PC-3 (cell line): Measurements from ENCODE around the gene WWP2. TPM values are rescaled to one million over a fixed set of nuclear protein-coding genes. Genes with fewer than 3 reads are reported as not detected.

Experiments
- ATAC-seq: fragments of 200-7000 bp; cut with Tn5 transposase; 2 replicates; pipeline ENCODE4 v1.9.1; 2020; ENCODE audit warnings: mild to moderate bottlenecking, moderate library complexity
- BruUV-seq: library from RNA; stranded (reverse); fragments of 400-500 nt; replicated peaks from 2 replicates; lab custom pipeline; 2021; lab: Mats Ljungman, UMichigan
- CTCF ChIA-PET: fragments of 300-600 bp; sonication (Branson Sonifier 250); formaldehyde crosslinking; loops from one replicate; lab custom pipeline; 2022; ENCODE audit warnings: antibody characterized with exemption; lab: Charles Lee
- POLR2A ChIA-PET: fragments of 300-600 bp; sonication (Branson Sonifier 250); formaldehyde crosslinking; loops from one replicate; lab custom pipeline; 2022; ENCODE audit warnings: antibody characterized with exemption; ENCODE audit not compliant: unreplicated experiment; lab: Charles Lee
- DNase-seq: peaks from one replicate; pipeline ENCODE4 v3.0.0-alpha.2; 2015
- H2AFZ ChIP-seq: fragments of 300-600 bp; sonication (generic); 2 replicates; pipeline ENCODE4 v1.6.0; 2016; ENCODE audit warnings: antibody characterized with exemption, low read length
- H3F3A ChIP-seq: fragments of 300-600 bp; sonication (generic); one replicate; pipeline ENCODE4 v1.6.0; 2017; ENCODE audit warnings: antibody characterized with exemption, low read length, control low read depth, mild to moderate bottlenecking; ENCODE audit not compliant: unreplicated experiment
- H3K27ac ChIP-seq: fragments of 300-600 bp; sonication (generic); 2 replicates; pipeline ENCODE4 v1.5.1; 2016; ENCODE audit warnings: mild to moderate bottlenecking, low read length
- H3K27me3 ChIP-seq: fragments of 300-600 bp; sonication (generic); 2 replicates; pipeline ENCODE4 v1.6.1; 2016; ENCODE audit warnings: low read length, mixed read lengths
- H3K36me3 ChIP-seq: fragments of 300-600 bp; sonication (generic); 2 replicates; pipeline ENCODE4 v1.6.1; 2016; ENCODE audit warnings: low read depth, mixed run types, low read length, mixed read lengths
- H3K4me1 ChIP-seq: fragments of 300-600 bp; sonication (generic); 2 replicates; pipeline ENCODE4 v1.5.1; 2016; ENCODE audit warnings: low read length; ENCODE audit not compliant: insufficient read depth
- H3K4me2 ChIP-seq: fragments of 300-600 bp; sonication (generic); 2 replicates; pipeline ENCODE4 v1.6.0; 2016; ENCODE audit warnings: low read length
- H3K4me3 ChIP-seq: fragments of 300-600 bp; sonication (generic); 2 replicates; pipeline ENCODE4 v1.5.1; 2016; ENCODE audit warnings: mild to moderate bottlenecking, low read length, mixed read lengths
- H3K79me2 ChIP-seq: fragments of 300-600 bp; sonication (generic); 2 replicates; pipeline ENCODE4 v1.6.1; 2017; ENCODE audit warnings: low read length, mixed read lengths
- H3K9ac ChIP-seq: fragments of 300-600 bp; sonication (generic); 2 replicates; pipeline ENCODE4 v1.6.0; 2016; ENCODE audit warnings: mild to moderate bottlenecking, low read length
- H3K9me2 ChIP-seq: fragments of 300-600 bp; sonication (generic); replicated peaks from 2 replicates; pipeline ENCODE4 v1.6.1; 2016; ENCODE audit warnings: mixed run types, low read length, mixed read lengths
- H3K9me3 ChIP-seq: fragments of 300-600 bp; sonication (generic); 2 replicates; pipeline ENCODE4 v1.6.1; 2016; ENCODE audit warnings: low read length, mixed read lengths
- H4K20me1 ChIP-seq: fragments of 300-600 bp; sonication (generic); 2 replicates; pipeline ENCODE4 v1.6.1; 2016; ENCODE audit warnings: low read length, mixed read lengths
- CTCF ChIP-seq: fragments of 300-600 bp; sonication (generic); conservative IDR thresholded peaks from 2 replicates; pipeline ENCODE4 v1.5.1; 2017; ENCODE audit warnings: antibody characterized with exemption, low read depth, mild to moderate bottlenecking, low read length
- EZH2 ChIP-seq: fragments of 300-600 bp; sonication (generic); IDR thresholded peaks from one replicate; pipeline ENCODE4 v1.6.1; 2017; ENCODE audit warnings: antibody characterized with exemption, mild to moderate bottlenecking, low read length; ENCODE audit not compliant: unreplicated experiment
- EZH2phosphoT487 ChIP-seq: fragments of 300-600 bp; sonication (generic); IDR thresholded peaks from 2 replicates; pipeline ENCODE4 v1.6.1; 2018; ENCODE audit warnings: mild to moderate bottlenecking, antibody characterized with exemption, low read length, borderline replicate concordance
- intact Hi-C: fragments of 100-400 bp; cut with micrococcal nuclease; formaldehyde crosslinking; loops from 2 replicates; pipeline ENCODE4 v1.9.0; 2023
- total RNA-seq: library from RNA; depleted of rRNA; stranded (reverse); fragments of >200 nt; gene quantifications from 2 replicates; pipeline ENCODE4 v1.2.3, GENCODE V29; 2014

The WWP2 gene
- total RNA-seq, 1 experiment from 2014 or later = 15.8 TPM

GRCh38 chr16:69827524-69827923, 65.4 kb downstream of the WWP2 start:
- H3K9ac ChIP-seq = no peak overlapping the region
- ATAC-seq (no peak), DNase-seq (no peak)
- TF ChIP-seq CTCF (no peak), EZH2 (no peak), EZH2phosphoT487 (no peak)
- intact Hi-C loops = no loop called here
- H3F3A ChIP-seq = no peaks in the 10 kb centered on the region
- no TSS peak for BruUV-seq
- H4K20me1 ChIP-seq = no peaks in the 10 kb centered on the region
- H3K9me2 ChIP-seq = no peaks in the 10 kb centered on the region
- H3K4me1 ChIP-seq = no peaks in the 10 kb centered on the region
- no peak overlapping the region for H3K4me2 ChIP-seq
- no peaks in the 10 kb centered on the region for H3K9me3 ChIP-seq
- no peaks in the 10 kb centered on the region for H3K27me3 ChIP-seq
- ChIA-PET POLR2A (no interaction called here), CTCF (no interaction called here)
- H3K27ac ChIP-seq = no peak overlapping the region
- no peaks in the 10 kb centered on the region for H3K79me2 ChIP-seq
- H2AFZ ChIP-seq = no peak overlapping the region
- H3K36me3 ChIP-seq = no peaks in the 10 kb centered on the region
- no peak overlapping the region for H3K4me3 ChIP-seq

- Histone ChIP-seq H2AFZ (no peak overlapping the region), H4K20me1 (no peaks in the 10 kb centered on the region), H3K27me3 (no peaks in the 10 kb centered on the region), H3K9me3 (no peaks in the 10 kb centered on the region), H3K36me3 (no peaks in the 10 kb centered on the region), H3K4me2 (no peak overlapping the region), H3K4me1 (no peaks in the 10 kb centered on the region), H3K9ac (no peak overlapping the region), H3K4me3 (no peak overlapping the region), H3F3A (no peaks in the 10 kb centered on the region), H3K9me2 (no peaks in the 10 kb centered on the region), H3K27ac (no peak overlapping the region), H3K79me2 (no peaks in the 10 kb centered on the region)
- TF ChIP-seq CTCF = no peak
- no peak for TF ChIP-seq EZH2
- no peak for TF ChIP-seq EZH2phosphoT487
- BruUV-seq = no TSS peak
- ATAC-seq (no peak), DNase-seq (no peak)
- ChIA-PET POLR2A (no interaction called here), CTCF (no interaction called here)
- intact Hi-C loops = no loop called here
These were observed 67.2 kb downstream of the WWP2 start for GRCh38 chr16:69829338-69829737.

DNA sequence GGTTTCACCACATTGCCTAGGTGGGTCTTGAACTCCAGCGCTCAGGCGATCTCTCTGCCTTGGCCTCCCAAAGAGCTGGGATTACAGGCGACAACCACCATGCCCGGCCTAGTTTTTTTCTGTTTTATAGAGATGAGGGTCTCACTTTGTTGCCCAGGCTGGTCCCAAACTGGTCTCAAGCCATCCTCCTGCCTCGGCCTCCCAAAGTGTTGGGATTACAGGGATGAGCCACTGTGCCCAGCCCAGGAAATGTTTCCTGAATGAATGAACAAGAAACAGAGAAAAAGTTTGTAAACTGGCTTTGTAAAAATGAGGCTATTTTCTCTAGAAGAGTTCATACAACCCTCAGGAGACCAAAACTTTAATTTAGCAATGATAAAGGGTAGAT, 68.0 kb downstream of the WWP2 start:
- no peak overlapping the region for H2AFZ ChIP-seq
- no peaks in the 10 kb centered on the region for H3K79me2 ChIP-seq
- no peaks in the 10 kb centered on the region for H3K9me2 ChIP-seq
- no peak overlapping the region for H3K9ac ChIP-seq
- DNase-seq (no peak), ATAC-seq (no peak)
- no peaks in the 10 kb centered on the region for H3K4me1 ChIP-seq
- H3K27ac ChIP-seq = no peak overlapping the region
- no peak overlapping the region for H3K4me3 ChIP-seq
- no peak overlapping the region for H3K4me2 ChIP-seq
- ChIA-PET POLR2A (no interaction called here), CTCF (no interaction called here)
- no peaks in the 10 kb centered on the region for H4K20me1 ChIP-seq
- BruUV-seq = no TSS peak
- H3K9me3 ChIP-seq = no peaks in the 10 kb centered on the region
- intact Hi-C loops = no loop called here
- no peaks in the 10 kb centered on the region for H3K27me3 ChIP-seq
- H3F3A ChIP-seq = no peaks in the 10 kb centered on the region
- no peaks in the 10 kb centered on the region for H3K36me3 ChIP-seq
- TF ChIP-seq CTCF = no peak
